NCI-H187 (cell line): Measurements from ENCODE around the gene SRC.

Experiments used
- DNase-seq, 2 experiments: peaks; one replicate each; lab custom pipeline; 2025; lab: John Stamatoyannopoulos, UW

The SRC gene

GRCh38 chr20:37396416-37397075 is 50.6 kb downstream of the SRC start:
- peak; percentile 47 to 69 for DNase-seq

GRCh38 chr20:37397076-37397953 is 51.4 kb downstream of the SRC start:
- no peak for DNase-seq

DNA sequence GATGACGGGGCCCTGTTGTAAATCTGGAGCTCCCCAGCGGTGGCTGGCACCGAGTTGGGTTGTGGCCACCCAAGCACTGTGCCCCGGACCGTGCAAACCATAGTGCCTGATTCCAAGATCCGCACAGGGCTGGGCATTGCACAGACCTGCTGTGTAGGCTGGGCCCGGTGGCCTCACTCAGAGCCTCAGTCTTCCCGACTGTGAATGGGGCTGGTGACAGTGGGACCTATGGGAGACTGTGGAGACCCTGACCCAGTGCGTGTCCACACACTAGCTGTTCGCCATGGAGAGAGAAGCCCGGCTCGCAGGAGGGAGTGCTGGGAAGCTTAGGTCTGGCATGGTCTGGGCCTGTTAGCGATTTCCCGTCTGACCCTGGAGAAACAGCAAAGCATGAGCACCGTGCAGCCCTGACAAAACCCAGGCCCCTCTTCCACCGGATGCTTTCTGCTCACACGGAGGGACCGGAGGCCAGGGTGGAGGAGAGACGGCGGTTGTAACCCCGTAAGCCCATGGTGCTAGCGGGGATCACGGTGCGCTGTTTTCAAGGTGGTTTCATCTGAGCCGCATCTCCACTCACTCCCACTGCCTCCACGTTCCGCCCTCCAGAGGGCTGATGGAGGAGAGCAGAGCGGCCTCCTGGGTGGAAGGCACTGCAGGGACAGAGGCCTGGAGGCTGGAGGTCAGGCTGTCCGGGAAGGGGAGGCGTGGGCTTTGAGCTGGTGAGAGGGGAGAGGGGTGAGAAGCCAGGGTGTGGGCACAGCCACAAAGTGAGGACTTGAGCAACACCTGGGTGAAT is 52.2 kb downstream of the SRC start:
- DNase-seq = no peak

DNA sequence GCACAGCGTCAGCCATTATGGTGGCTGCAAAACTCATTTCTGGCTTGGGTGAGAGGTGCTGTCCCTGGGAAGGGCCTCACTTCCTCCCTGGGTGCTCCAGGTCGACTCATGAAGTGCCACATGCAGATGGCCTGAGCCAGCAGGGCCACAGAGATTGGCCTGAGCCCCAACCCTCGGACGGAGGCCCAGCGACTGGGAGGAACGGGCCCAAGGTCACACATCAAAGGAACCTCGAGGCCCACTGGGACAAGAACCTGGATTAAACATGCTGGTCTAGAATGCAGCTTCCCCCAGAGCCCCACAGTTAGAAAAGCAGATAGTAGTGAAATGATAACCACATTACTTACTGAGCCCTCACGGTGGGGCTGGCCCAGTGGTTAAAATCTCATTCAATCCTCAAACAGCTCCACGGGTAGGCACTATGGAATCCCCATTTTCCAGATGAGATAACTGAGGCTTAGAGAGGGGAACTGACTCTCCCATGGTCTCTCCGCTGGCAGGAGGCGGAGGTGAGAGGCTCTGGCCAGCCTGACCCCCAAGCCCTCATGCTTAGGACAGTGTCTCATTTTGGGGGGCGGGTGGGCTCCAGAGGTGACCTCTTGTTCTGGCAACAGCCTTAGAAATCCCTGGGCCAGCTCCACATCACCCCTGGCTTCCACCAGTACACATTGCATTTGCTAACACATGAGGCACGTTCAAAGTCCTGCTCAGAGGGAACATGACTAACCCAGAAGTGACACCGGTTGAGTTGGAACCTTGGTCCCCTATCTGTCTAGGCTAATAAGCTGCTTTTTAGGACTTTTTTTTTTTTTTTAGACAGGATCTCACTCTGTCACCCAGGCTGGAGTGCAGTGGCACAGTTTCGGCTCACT is 53.0 kb downstream of the SRC start:
- no peak for DNase-seq

- DNase-seq = no peak
Observed at GRCh38 chr20:37401282-37401929, 55.5 kb downstream of the SRC start.

DNA sequence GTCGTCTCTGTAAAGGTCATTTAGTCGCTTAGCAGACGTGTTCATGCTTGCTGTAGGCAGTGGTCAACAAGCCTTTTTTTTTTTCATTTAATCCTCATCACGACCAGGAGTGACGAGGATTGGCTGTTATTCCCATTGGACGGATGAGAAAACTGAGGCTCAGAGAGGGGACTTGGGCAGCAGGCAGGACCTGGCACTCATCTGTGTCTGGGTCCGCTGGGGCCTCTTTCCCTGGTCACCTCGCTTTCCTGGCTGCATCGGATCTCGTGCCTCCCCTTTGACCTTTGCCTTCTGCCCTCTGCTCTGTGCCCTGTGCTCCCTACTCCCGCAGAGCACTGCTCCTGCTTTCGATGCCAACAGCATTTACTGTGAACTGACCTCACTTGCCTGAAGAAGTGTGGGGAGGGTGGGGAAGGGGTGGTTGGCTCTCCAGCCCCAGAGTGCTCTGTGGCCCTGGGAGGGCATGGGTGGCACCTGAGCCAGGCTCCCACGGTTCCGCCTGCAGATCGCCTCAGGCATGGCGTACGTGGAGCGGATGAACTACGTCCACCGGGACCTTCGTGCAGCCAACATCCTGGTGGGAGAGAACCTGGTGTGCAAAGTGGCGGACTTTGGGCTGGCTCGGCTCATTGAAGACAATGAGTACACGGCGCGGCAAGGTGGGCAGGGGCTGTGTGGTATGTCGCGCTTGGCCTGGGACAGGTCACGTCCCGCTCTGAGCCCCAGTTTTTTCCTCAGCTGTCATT is 56.2 kb downstream of the SRC start:
- no peak for DNase-seq

DNA sequence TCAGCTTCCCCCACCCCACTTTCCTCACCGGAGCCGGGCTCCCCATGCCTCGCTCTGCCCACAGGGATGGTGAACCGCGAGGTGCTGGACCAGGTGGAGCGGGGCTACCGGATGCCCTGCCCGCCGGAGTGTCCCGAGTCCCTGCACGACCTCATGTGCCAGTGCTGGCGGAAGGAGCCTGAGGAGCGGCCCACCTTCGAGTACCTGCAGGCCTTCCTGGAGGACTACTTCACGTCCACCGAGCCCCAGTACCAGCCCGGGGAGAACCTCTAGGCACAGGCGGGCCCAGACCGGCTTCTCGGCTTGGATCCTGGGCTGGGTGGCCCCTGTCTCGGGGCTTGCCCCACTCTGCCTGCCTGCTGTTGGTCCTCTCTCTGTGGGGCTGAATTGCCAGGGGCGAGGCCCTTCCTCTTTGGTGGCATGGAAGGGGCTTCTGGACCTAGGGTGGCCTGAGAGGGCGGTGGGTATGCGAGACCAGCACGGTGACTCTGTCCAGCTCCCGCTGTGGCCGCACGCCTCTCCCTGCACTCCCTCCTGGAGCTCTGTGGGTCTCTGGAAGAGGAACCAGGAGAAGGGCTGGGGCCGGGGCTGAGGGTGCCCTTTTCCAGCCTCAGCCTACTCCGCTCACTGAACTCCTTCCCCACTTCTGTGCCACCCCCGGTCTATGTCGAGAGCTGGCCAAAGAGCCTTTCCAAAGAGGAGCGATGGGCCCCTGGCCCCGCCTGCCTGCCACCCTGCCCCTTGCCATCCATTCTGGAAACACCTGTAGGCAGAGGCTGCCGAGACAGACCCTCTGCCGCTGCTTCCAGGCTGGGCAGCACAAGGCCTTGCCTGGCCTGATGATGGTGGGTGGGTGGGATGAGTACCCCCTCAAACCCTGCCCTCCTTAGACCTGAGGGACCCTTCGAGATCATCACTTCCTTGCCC is 57.4 kb downstream of the SRC start:
- no peak for DNase-seq

- no peak for DNase-seq
Observed at GRCh38 chr20:37404461-37404890, 58.5 kb downstream of the SRC start.

DNA sequence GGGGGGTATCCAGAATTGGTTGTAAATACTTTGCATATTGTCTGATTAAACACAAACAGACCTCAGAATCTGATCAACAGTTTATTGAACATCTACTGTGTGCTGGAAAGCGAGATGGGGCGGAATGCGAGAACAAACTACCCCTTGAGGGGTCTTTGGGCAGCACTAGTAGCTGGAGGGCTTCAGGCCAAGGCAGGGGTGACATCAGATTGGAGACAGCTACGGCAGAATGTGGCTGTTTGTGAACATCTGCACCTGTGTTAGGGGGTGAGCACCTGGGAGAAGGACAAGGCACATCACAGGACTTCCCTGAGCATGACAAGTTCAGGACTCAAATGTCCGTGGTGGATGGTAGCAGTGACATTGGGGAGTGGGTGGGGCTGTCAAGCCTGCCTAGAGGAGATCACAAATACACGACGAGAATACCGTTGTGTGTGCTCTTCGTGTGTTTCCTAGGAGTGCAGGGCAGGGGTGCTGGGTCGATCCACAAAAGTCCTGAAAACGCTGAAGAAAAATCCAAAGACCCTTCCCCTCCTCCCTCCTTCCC is 59.5 kb downstream of the SRC start:
- DNase-seq = no peak

- peak; percentile 28 to 45 for DNase-seq
Observed at GRCh38 chr20:37406010-37406998, 60.4 kb downstream of the SRC start.

- DNase-seq = peak in 1 of 2 experiments; percentile 1
Observed at GRCh38 chr20:37407019-37407566, 61.2 kb downstream of the SRC start.

GRCh38 chr20:37407573-37408002 is 61.6 kb downstream of the SRC start:
- no peak for DNase-seq

DNA sequence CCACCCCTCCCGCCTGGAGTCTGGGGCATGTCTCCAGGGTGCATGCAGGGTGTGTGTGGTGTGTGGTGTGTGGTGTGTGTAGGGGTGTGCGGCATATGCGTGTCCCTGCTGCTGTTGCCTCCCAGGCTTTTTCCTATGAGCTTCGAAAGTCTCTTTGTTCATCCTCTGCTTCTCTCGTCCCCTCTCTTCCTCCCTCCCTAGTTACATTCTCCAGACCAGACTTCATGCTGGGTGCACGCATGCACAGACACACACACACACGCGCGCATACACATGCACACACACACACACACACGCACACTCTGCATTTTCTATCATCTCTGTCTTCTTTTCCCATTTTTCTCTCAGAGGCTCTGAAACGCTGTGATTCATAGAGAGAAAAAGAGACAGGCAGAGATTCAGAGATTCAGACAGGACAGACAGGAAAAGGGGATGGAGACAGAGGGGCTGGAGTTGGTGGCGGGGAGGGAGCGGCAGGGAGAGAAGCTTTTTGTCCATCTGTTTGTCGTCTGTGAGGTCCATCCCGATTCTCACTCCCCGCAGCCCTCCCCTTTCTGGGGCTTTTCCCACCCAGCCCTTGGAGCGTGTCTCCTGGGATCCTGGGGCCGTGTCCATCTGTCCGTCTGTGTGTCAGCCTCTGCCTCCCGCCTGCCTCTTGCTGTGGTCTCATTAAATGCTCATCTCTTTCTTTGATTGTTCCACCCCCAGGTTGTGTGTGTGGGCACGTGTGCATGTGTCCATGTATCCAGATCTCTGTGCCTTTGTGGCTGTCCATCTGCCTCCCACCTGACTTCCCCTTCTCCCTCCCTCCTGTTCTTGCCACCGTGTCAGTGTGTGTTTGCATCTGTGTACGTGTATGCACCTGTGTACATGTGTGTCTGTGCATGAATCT is 62.6 kb downstream of the SRC start:
- no peak for DNase-seq

DNA sequence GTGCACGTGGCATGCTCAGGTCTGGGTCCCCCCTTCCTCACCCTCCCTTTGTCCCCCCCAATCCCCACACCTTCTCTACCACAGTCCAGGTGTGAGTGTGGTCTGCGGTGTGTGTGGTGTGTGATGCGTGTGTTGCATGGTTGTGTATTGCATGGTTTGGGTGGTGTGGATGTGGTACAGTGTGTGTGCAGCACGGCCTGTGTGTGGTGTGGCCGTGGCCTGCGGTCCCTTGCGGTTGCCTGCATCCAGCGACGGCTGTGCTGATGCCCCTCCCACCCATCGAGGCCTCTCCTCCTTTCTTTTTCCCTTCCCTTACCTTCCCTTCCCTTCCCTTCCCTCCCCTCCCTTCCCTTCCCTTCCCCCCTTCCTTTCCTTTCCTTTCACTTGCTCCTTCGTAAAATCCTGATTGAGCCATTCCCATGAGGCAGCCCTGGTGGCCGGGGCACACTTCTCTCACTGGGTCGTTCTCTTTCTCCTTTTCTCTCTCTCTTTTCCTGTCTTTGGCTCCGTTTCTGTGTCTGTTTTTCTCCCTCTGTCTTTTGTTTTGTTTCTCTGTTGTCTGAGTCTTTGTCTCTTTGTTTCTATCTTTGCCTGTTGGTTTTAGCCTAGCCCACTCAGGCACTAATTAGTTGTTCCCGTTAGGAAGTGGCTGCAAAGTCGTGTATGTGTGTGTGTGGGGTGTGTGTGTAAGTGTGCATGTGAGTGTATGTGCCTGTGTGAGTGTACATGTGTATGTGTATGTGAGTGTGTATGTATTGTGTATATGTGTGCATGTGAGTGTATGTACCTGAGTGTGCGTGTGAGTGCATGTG is 65.7 kb downstream of the SRC start:
- peak; percentile 53 to 66 for DNase-seq

- no peak for DNase-seq
Observed at GRCh38 chr20:37413023-37413334, 67.0 kb downstream of the SRC start.

GRCh38 chr20:37413379-37413778 is 67.4 kb downstream of the SRC start:
- no peak for DNase-seq
